HG03520 (cell line): Measurements from ENCODE around the gene EBF3.

ENCODE experiments used
- ATAC-seq: cut with Tn5 transposase; IDR thresholded peaks from one replicate; pipeline ENCODE4 v1.9.1; 2021; ENCODE audit warnings: mild to moderate bottlenecking, moderate library complexity; ENCODE audit not compliant: unreplicated experiment

The EBF3 gene

GRCh38 chr10:129855836-129856563, 108.1 kb downstream of the EBF3 start:
- no peak for ATAC-seq

DNA sequence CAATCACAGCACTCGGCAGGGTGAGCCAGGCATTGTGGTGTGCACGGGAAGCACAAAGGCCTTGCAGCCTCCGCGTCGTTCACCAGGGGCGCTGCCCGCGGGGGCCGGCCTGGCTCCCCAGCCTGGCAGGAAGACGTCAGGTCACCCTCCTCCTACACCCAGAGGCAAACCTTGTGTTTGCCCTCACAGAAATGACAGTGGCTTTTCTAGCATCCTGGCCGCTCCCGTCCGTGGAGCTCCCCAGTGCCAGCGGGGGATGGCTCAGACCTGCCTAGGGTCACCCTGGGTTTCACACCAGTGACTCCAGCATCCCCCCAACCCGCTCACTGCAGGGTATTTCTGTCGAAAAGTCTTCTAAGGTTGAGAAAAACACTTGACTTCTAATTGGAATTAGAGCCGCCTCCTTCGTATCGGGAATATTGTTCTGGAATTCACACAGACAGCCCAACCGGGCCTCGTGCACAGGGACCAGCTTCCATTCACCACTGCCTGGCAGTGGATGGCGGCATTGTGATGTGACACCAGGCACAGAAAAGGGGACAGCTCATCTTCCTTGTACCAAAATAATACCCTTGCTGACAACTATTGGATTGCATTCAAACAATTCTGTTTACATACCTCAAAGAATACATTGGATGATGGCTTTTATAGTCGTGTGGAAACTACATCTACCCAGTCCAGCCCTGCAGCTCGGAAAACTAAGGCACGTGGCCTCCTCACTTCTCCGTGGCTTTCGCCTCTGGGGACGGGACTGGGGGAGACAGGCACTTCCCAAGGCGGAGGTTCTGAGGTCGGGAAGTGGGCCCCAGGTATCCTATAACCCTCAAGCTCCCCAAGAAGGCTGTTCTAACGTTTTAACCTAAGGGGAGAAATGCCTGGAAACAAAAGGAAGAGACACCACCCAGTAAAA, 109.0 kb downstream of the EBF3 start:
- ATAC-seq = no peak

- ATAC-seq = no peak
These were observed 109.9 kb downstream of the EBF3 start for GRCh38 chr10:129854158-129854557.

GRCh38 chr10:129853562-129853903, 110.5 kb downstream of the EBF3 start:
- no peak for ATAC-seq

DNA sequence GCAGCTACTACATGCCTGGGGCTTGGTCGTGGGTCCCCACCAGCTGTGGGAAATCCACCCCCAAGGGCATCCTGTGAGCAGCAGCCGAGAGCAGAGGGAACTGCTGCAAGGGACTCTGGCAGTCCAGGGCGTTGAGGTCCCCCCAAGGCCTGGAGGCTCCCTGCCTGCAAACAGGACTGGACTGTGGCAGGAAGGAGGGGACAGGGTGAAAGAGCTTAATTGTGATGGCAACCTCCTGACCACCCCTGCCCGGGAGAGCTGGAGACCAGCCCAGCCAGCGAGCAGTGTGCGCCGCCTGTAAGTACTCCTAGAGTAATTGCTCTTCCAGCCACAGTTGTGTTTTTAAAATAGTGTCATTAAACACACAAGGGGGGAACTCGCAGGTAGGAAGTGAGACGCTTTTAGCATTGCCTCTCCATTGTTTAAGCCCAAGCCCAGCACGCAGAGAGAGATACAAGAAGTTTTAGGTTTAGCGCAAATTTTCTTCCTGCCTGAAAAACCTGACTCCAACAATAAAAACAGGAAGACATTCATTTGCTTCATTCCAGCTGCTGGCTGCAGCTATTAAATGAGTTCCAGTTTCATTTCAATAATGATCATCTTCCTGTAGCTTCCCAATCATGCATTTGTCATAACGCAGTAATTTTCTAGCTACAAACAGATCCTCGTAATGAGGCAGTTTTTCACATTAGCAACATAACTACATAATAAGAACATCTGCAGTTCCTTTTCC, 111.1 kb downstream of the EBF3 start:
- ATAC-seq = no peak

GRCh38 chr10:129851941-129852640, 112.0 kb downstream of the EBF3 start:
- no peak for ATAC-seq

DNA sequence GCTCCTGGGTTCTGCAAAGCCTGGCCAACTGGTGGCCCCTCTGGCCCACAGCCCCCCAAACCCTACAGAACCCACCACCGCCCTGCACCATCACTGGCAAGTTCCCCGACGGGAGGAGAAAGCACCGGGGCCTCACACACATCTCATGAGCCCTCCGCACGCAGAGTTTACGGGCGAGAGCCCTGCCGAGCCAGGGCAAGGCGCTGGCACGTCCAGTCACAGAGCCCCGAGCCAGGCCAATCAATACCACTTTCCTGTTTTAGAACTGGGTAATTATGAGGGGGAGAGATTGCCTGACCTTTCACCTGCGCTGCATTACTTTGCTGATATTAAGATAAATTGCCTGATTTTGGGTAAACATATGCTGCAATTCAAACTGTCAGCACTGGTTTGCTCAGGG, 113.3 kb downstream of the EBF3 start:
- ATAC-seq = no peak

DNA sequence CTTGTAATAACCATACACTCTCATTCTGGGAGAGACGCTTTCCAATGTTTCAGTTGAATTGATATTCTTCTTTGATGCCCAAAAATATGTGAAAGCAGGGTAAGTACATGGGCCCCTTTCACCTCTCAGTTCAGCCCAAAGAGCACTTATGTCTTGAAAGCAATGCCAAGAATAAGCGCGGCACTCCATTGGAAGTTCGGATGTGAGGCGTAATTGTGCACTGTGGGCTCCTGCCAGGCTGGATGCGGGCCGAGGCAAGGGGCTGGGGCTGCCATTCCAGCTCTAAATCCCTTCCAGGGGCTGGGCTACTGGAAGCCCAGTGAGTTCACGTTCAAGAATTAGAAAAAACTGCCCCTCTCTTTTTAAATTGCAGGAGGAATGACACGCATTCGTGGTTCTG, 113.8 kb downstream of the EBF3 start:
- ATAC-seq = no peak

DNA sequence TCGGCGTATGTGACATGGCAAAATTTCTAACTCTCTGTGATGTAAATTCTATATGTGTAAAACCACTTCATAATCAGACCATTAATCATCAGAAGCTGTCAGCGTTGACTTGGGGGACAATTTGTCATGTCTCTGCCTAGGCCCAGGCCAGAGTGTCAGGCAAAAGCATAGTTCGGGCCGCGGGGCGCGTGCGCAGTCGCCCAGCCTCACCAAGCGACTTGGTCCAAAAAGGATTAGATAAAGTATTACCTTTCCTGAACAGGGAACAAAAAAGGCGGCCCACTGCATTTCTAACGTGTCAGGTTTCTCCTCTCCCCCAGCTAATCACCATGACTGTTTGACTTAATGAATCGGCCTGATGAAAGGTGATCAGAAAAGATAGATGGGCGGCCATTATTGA, 114.2 kb downstream of the EBF3 start:
- no peak for ATAC-seq

GRCh38 chr10:129849452-129849750, 114.7 kb downstream of the EBF3 start:
- ATAC-seq = no peak

- ATAC-seq = no peak
These were observed 115.2 kb downstream of the EBF3 start for GRCh38 chr10:129848696-129849451.

GRCh38 chr10:129847741-129848483, 116.2 kb downstream of the EBF3 start:
- no peak for ATAC-seq

DNA sequence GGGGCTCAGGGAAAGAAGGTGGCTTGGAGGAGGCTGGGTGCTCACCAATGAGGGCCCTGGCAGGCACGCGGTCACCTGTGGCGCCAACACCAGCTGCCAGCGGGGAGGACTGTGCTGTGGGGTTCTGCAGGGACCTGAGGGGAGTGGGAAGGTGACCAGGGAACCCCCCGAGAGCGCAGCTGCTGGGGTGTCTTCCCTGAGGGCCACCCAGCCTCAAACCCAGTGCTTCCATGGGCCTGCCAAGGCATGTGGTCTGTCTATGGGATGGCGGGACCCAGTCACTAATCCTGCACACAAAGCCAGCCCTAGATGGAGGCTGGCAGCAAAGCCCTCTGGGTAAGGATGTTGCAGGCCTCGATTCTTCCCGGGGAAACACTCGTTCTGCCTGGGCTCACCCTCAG, 117.1 kb downstream of the EBF3 start:
- ATAC-seq = no peak

- ATAC-seq = no peak
These were observed 118.8 kb downstream of the EBF3 start for GRCh38 chr10:129845111-129845753.

GRCh38 chr10:129844216-129844766, 119.8 kb downstream of the EBF3 start:
- no peak for ATAC-seq

DNA sequence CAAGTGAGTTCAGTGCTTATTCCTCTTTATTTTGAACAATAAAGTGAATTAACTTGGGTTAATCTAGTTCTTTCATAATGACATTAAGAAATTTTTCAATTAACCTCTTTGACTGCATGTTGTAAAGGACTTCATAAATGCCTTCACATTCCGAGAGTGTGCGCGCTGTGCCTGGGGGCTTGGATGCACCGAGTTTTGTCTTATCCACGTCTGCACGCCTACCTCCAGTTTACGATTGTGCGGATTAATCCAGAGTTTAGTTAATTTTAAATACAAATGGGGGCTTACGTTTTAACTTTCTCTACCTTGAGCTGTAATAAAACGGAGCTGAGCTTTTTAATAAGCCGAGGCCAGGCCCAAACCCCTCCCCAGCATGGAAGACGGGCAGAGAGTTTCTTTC, 120.4 kb downstream of the EBF3 start:
- no peak for ATAC-seq

GRCh38 chr10:129843131-129843541, 120.9 kb downstream of the EBF3 start:
- no peak for ATAC-seq

- ATAC-seq = no peak
These were observed 122.0 kb downstream of the EBF3 start for GRCh38 chr10:129842031-129842430.

DNA sequence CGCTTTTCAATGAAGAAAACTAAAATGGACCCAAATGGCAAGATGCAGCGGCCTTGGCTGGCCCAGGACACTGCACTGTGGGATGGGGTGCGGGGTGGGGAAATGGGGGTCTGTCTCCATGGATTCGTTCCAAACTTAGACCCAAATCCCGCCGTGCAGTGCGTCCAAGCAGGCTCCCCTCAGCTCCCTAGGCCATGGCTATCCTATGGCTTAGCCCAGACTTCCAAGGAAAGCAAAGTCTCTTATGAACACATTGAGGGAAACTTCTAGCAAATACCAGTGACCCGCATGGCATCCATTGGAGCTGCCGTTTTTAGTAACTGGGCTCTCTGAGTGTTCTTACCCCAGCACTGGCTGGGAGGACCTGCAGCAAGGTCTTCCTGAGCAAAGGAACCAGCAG, 122.5 kb downstream of the EBF3 start:
- no peak for ATAC-seq
